Common myeloid progenitor, CD34-positive (primary cell): Measurements from ENCODE around the gene NUP54.
A peak's percentile ranks its signal among the peaks of the same experiment; 100 is the strongest.

ENCODE experiments used
- CTCF ChIA-PET: fragments of 350-600 bp; sonication (Branson Sonifier 250); formaldehyde crosslinking; loops from one replicate; lab custom pipeline; 2021; ENCODE audit warnings: antibody characterized with exemption; lab: Charles Lee
- POLR2A ChIA-PET: fragments of 350-600 bp; sonication (Branson Sonifier 250); formaldehyde crosslinking; loops from one replicate; lab custom pipeline; 2021; ENCODE audit warnings: antibody characterized with exemption; lab: Charles Lee
- DNase-seq, 3 donors: peaks; one replicate each; pipeline versions ENCODE4 v3.0.0 to v3.0.0-alpha.2; 2013
- H3K27ac ChIP-seq, 2 experiments: 1 replicate in 1 of 2; 2 replicates in 1 of 2; pipeline ENCODE4 v1.7.0; 2013; ENCODE audit warnings: inconsistent platforms in 2 of 2, low read length in 2 of 2, mild to moderate bottlenecking in 2 of 2, low read depth in 1 of 2, moderate library complexity in 1 of 2; ENCODE audit not compliant: severe bottlenecking in 2 of 2, insufficient read depth in 1 of 2, poor library complexity in 1 of 2
- H3K27me3 ChIP-seq, 5 experiments: replicated peaks in 2 of 5; 1 replicate in 3 of 5; 2 replicates in 2 of 5; pipeline versions ENCODE4 v1.6.1 to v1.7.0; 2013; ENCODE audit warnings: low read length in 4 of 5, mild to moderate bottlenecking in 2 of 5, moderate library complexity in 2 of 5, inconsistent platforms in 1 of 5; ENCODE audit not compliant: insufficient read depth in 5 of 5, control insufficient read depth in 4 of 5
- H3K36me3 ChIP-seq, 4 experiments: 1 replicate in 2 of 4; 2 replicates in 2 of 4; pipeline versions ENCODE4 v1.6.1 to v1.7.0; 2013; ENCODE audit warnings: low read length in 3 of 4, control low read depth in 1 of 4, mild to moderate bottlenecking in 1 of 4; ENCODE audit not compliant: control insufficient read depth in 4 of 4, insufficient read depth in 4 of 4
- H3K4me1 ChIP-seq, 4 experiments: 1 replicate in 3 of 4; 2 replicates in 1 of 4; pipeline versions ENCODE4 v1.6.1 to v1.7.1; 2013; ENCODE audit warnings: low read length in 3 of 4, mild to moderate bottlenecking in 3 of 4, control low read depth in 1 of 4, inconsistent platforms in 1 of 4, moderate library complexity in 1 of 4; ENCODE audit not compliant: control insufficient read depth in 4 of 4, insufficient read depth in 4 of 4; ENCODE audit errors: control extremely low read depth in 1 of 4
- H3K4me3 ChIP-seq, 7 experiments: 1 replicate in 4 of 7; 2 replicates in 3 of 7; pipeline versions ENCODE4 v1.5.1 to v1.7.0; 2013; ENCODE audit warnings: mild to moderate bottlenecking in 7 of 7, low read length in 6 of 7, moderate library complexity in 6 of 7, inconsistent platforms in 2 of 7, low read depth in 2 of 7, control low read depth in 1 of 7; ENCODE audit not compliant: insufficient read depth in 4 of 7, control insufficient read depth in 1 of 7; ENCODE audit errors: extremely low read depth in 1 of 7
- H3K9me3 ChIP-seq, 5 experiments: 1 replicate in 4 of 5; 2 replicates in 1 of 5; pipeline versions ENCODE4 v1.6.1 to v1.7.1; 2013; ENCODE audit warnings: low read length in 4 of 5, mild to moderate bottlenecking in 2 of 5, inconsistent platforms in 1 of 5, low read depth in 1 of 5, moderate library complexity in 1 of 5; ENCODE audit not compliant: control insufficient read depth in 4 of 5, insufficient read depth in 2 of 5; ENCODE audit errors: control extremely low read depth in 1 of 5
- WGBS: methylation state at CpG from one replicate; pipeline ENCODE4 v1.1.5; 2013; ENCODE audit not compliant: insufficient coverage; 5-methylcytosine and 5-hydroxymethylcytosine counted together

NUP54 gene

GRCh38 chr4:76083386-76083988, 64.7 kb downstream of the NUP54 start:
- no peak for DNase-seq
- Histone ChIP-seq H3K4me1 (peaks cover 0 to 2% (median 0%) of the 10 kb centered on the region in 4 experiments), H3K27ac (no peak overlapping the region), H3K9me3 (no peaks in the 10 kb centered on the region), H3K27me3 (no peaks in the 10 kb centered on the region), H3K4me3 (no peak overlapping the region), H3K36me3 (no peaks in the 10 kb centered on the region)
- WGBS = 100% methylated on average over 1 of the region's 3 CpGs
- POLR2A ChIA-PET = no interaction called here
- CTCF ChIA-PET = interaction anchor here (0.8 to 2.1 kb wide), 5 partner anchors 9 to 92 kb away, joined by 3 to 6 read pairs (median 4); partner anchors contain the start of gene ART3

- no peaks in the 10 kb centered on the region for H3K4me1 ChIP-seq
- H3K9me3 ChIP-seq = no peaks in the 10 kb centered on the region
- no peak for DNase-seq
- no peaks in the 10 kb centered on the region for H3K36me3 ChIP-seq
- no peaks in the 10 kb centered on the region for H3K27me3 ChIP-seq
- no peak overlapping the region for H3K27ac ChIP-seq
- no peak overlapping the region for H3K4me3 ChIP-seq
- 100% methylated on average over 2 of the region's 4 CpGs for WGBS
- POLR2A ChIA-PET = no interaction called here
- CTCF ChIA-PET = interaction anchor here (1.0 to 1.9 kb wide), 6 partner anchors 9 to 84 kb away, joined by 3 to 13 read pairs (median 3); no protein-coding TSS in a partner anchor
Measured at GRCh38 chr4:76078033-76078613, 70.1 kb downstream of the NUP54 start.

- Histone ChIP-seq H3K36me3 (no peaks in the 10 kb centered on the region), H3K27me3 (no peaks in the 10 kb centered on the region), H3K4me3 (no peak overlapping the region), H3K9me3 (no peaks in the 10 kb centered on the region), H3K27ac (no peak overlapping the region), H3K4me1 (no peaks in the 10 kb centered on the region)
- POLR2A ChIA-PET = no interaction called here
- 63% methylated on average over 1 of the region's 4 CpGs for WGBS
- CTCF ChIA-PET = interaction anchor here (1.0 to 1.7 kb wide), 2 partner anchors 9 to 20 kb away, joined by 4 read pairs; no protein-coding TSS in a partner anchor
- DNase-seq = no peak
Measured at GRCh38 chr4:76074993-76075600, 73.1 kb downstream of the NUP54 start.

GRCh38 chr4:76074468-76074867, 73.7 kb downstream of the NUP54 start, which contains the start of gene ART3:
Gene ART3 (plus strand): TSS chr4:76074709. CDS start chr4:76075890, 1,181 bp downstream.
- Histone ChIP-seq H3K4me1 (no peaks in the 10 kb centered on the region), H3K4me3 (no peak within 1 kb of the TSS), H3K9me3 (no peaks in the 10 kb centered on the region), H3K27ac (no peak within 1 kb of the TSS), H3K27me3 (no peaks in the 10 kb centered on the region), H3K36me3 (no peaks in the 10 kb centered on the region)
- no peak for DNase-seq
- no CpG with 5 or more reads among the region's 1 CpG for WGBS
- ChIA-PET POLR2A (no interaction called here), CTCF (interaction anchor here (1.4 to 1.7 kb wide), 3 partner anchors 9 to 33 kb away, joined by 3 to 7 read pairs (median 4); no protein-coding TSS in a partner anchor)

- Histone ChIP-seq H3K4me3 (no peak overlapping the region), H3K4me1 (no peaks in the 10 kb centered on the region), H3K27me3 (no peaks in the 10 kb centered on the region), H3K27ac (no peak overlapping the region), H3K36me3 (no peaks in the 10 kb centered on the region), H3K9me3 (no peaks in the 10 kb centered on the region)
- WGBS = 98% methylated on average over 3 of the region's 4 CpGs
- CTCF ChIA-PET = interaction anchor here (1.0 kb wide), 1 partner anchor 14 kb away, joined by 3 read pairs; no protein-coding TSS in a partner anchor
- POLR2A ChIA-PET = no interaction called here
- no peak for DNase-seq
Measured at GRCh38 chr4:76072760-76073159, 75.4 kb downstream of the NUP54 start.

- Histone ChIP-seq H3K27me3 (no peaks in the 10 kb centered on the region), H3K36me3 (no peaks in the 10 kb centered on the region), H3K27ac (no peak overlapping the region), H3K4me1 (no peaks in the 10 kb centered on the region), H3K9me3 (no peaks in the 10 kb centered on the region), H3K4me3 (no peak overlapping the region)
- 0% methylated on average over 2 of the region's 2 CpGs for WGBS
- ChIA-PET POLR2A (no interaction called here), CTCF (interaction anchor here (0.7 to 2.7 kb wide), 11 partner anchors 10 to 89 kb away, joined by 3 to 41 read pairs (median 4); partner anchors contain the start of gene SDAD1)
- DNase-seq = peak; percentile 72 to 88 (median 80)
Measured at GRCh38 chr4:76067652-76068286, 80.4 kb downstream of the NUP54 start.
